Aorta (tissue), 5 donors: ENCODE data around the gene ZEB2. TPM values are rescaled to one million over a fixed set of nuclear protein-coding genes. Genes with fewer than 3 reads are reported as not detected.

Source experiments
- ATAC-seq: fragments of 200-7000 bp; cut with Tn5 transposase; one replicate; pipeline ENCODE4 v1.9.1; 2022; ENCODE audit warnings: moderate library complexity; ENCODE audit not compliant: low FRiP score
- DNase-seq, 2 donors: peaks; one replicate each; pipeline ENCODE4 v3.0.0-alpha.2; 2020
- H3K27ac ChIP-seq, 2 donors: one replicate each; pipeline ENCODE4 v1.5.1; 2013; ENCODE audit warnings: low read length in 2 of 2, mild to moderate bottlenecking in 2 of 2, moderate library complexity in 2 of 2, control low read depth in 1 of 2, inconsistent platforms in 1 of 2, low read depth in 1 of 2
- H3K27me3 ChIP-seq, 2 donors: one replicate each; pipeline ENCODE4 v1.6.1; 2013; ENCODE audit warnings: control low read depth in 1 of 2, low read length in 1 of 2, mild to moderate bottlenecking in 1 of 2, moderate library complexity in 1 of 2; ENCODE audit not compliant: insufficient read depth in 2 of 2, control insufficient read depth in 1 of 2
- H3K36me3 ChIP-seq, 2 donors: one replicate each; pipeline ENCODE4 v1.6.1; 2013; ENCODE audit warnings: control low read depth in 1 of 2, low read length in 1 of 2, mild to moderate bottlenecking in 1 of 2; ENCODE audit not compliant: insufficient read depth in 2 of 2, control insufficient read depth in 1 of 2
- H3K4me1 ChIP-seq, 2 donors: one replicate each; pipeline ENCODE4 v1.6.1; 2013; ENCODE audit warnings: low read length in 2 of 2, control low read depth in 1 of 2, mild to moderate bottlenecking in 1 of 2, moderate library complexity in 1 of 2; ENCODE audit not compliant: insufficient read depth in 2 of 2, control insufficient read depth in 1 of 2
- H3K4me3 ChIP-seq, 2 donors: one replicate each; pipeline ENCODE4 v1.5.1; 2013; ENCODE audit warnings: low read length in 2 of 2, control low read depth in 1 of 2, mild to moderate bottlenecking in 1 of 2
- H3K9me3 ChIP-seq: one replicate; pipeline ENCODE4 v1.6.1; 2013; ENCODE audit warnings: mild to moderate bottlenecking, low read length; ENCODE audit not compliant: control insufficient read depth
- WGBS, 2 donors: extraction: QIAGEN DNeasy Blood & Tissue Kit; methylation state at CpG; one replicate each; pipeline ENCODE4 v1.1.7; 2013; 5-methylcytosine and 5-hydroxymethylcytosine counted together
- intact Hi-C, 2 donors: fragments of 100-400 bp; cut with DNase I; formaldehyde crosslinking; loops; one replicate each; pipeline versions ENCODE4 v1.14.2 to v1.15.0; 2022
- polyA plus RNA-seq, 2 donors: library from polyadenylated mRNA; stranded (reverse); fragments of 200-250 nt; gene quantifications; one replicate each; pipeline ENCODE4 v1.2.3, GENCODE V29; 2013
- total RNA-seq, 2 donors: library from RNA; stranded (reverse); fragmentation: NEBNext Ultra II Directional; extraction: Animal tissue kit (Norgen Biotek cat#: 25700); gene quantifications; one replicate each; pipeline ENCODE4 v1.2.1, GENCODE V29; 2021
- donor health status: healthy with polysubstance abuse.
- donor health status: Bipolar disorder and iron deficiency.
- donor health status: DM: no; HTN: no; CAD: no.
- donor health status: DM: no; HTN: no; CAD: no.
- donor health status: DM: yes; HTN: yes; CAD: no.

ZEB2 gene
- total and polyA plus RNA-seq, 4 donors, result 38.7 to 301 (median 121) TPM

DNA sequence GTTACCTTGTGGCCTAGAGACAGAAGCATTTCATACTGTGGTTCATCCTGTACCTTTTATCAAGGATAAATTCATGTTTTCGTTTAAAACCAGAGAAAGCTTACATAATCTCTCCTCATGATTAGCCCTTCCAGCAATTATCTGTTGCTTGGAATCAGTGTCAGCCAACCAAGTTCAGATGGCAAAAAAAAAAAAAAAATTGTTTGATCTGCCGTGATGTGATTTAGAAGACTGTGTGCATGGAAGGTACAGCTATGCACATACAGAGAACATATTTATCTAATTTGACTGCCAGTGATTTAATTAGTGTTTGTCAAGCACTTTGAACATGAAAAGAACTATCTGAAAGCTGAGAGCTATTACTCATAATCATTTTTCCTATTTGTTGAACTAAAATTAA, 180.9 kb downstream of the ZEB2 start:
- Histone ChIP-seq H3K27me3 (no peaks in the 10 kb centered on the region), H3K9me3 (no peaks in the 10 kb centered on the region), H3K27ac (no peak overlapping the region), H3K4me1 (peaks cover 0 to 2% of the 10 kb centered on the region in 2 donors), H3K4me3 (no peak overlapping the region), H3K36me3 (no peaks in the 10 kb centered on the region)
- no peak for DNase-seq
- ATAC-seq, result no peak
- intact Hi-C loops, result loop anchor here (10.0 kb wide), 2 partner anchors 46 to 86 kb away; no protein-coding TSS in a partner anchor
- 97% methylated on average over 2 of the region's 2 CpGs for WGBS, 2 donors

GRCh38 chr2:144334551-144334950, 185.4 kb downstream of the ZEB2 start:
- no peak overlapping the region for H3K27ac ChIP-seq
- H3K4me3 ChIP-seq, result no peak overlapping the region
- H3K27me3 ChIP-seq, result no peaks in the 10 kb centered on the region
- no peaks in the 10 kb centered on the region for H3K4me1 ChIP-seq
- no peak for DNase-seq
- ATAC-seq, result no peak
- 87 to 90% methylated on average over 4 of the region's 4 CpGs for WGBS, 2 donors
- no peaks in the 10 kb centered on the region for H3K9me3 ChIP-seq
- intact Hi-C loops, result loop anchor here (5.0 to 10.0 kb wide), 3 partner anchors 50 to 93 kb away; no protein-coding TSS in a partner anchor
- no peaks in the 10 kb centered on the region for H3K36me3 ChIP-seq
